Measurements from ENCODE around the gene PPM1N.
"Not testable (repeated sequence)": the region's sequence is repeated elsewhere in the genome, so short reads cannot be mapped to it uniquely, and the experiment has no call there.

The PPM1N gene

GRCh38 chr19:45508861-45509691 is 10.8 kb downstream of the PPM1N start:
- DNase-seq (ENCODE audit: low spot score): peak; percentile 65

- no peak for DNase-seq (ENCODE audit: low spot score)
These were observed 11.4 kb downstream of the PPM1N start for GRCh38 chr19:45509692-45510015.

DNA sequence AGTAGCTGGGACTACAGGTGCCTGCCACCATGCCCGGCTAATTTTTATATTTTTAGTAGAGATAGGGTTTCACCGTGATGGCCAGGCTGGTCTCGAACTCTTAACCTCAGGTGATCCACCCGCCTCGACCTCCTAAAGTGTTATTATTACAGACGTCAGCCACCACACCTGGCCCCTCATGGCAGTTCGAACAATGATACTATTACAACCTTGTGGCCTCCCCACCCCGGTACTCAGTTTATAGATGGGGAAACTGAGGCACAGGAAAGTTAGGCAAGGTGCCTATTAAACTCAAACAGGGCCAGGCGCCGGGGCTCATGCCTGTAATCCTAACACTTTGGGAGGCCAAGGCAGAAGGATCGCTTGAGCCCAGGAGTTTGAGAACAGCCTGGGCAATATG is 12.1 kb downstream of the PPM1N start:
- DNase-seq (ENCODE audit: low spot score): not testable (repeated sequence)

DNA sequence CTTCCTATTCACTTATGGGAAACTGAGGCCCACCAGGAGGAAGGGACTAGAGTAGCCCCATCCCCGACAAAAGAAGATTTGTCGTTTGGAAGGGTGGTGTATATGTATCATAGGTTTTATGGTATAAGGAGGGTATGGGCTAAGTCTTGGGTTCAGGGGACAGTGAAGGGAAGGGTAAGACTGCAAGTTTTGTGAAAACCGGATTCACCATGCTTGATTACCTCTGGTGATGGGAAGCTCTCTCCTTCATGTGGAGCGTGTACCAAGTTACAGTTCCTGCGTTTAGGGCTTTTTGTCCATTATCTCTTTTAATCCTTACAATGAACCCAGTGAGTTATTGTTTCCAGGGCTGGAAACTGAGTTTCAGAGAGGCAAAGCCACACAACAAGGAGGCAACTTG is 12.8 kb downstream of the PPM1N start:
- DNase-seq (ENCODE audit: low spot score): no peak

DNA sequence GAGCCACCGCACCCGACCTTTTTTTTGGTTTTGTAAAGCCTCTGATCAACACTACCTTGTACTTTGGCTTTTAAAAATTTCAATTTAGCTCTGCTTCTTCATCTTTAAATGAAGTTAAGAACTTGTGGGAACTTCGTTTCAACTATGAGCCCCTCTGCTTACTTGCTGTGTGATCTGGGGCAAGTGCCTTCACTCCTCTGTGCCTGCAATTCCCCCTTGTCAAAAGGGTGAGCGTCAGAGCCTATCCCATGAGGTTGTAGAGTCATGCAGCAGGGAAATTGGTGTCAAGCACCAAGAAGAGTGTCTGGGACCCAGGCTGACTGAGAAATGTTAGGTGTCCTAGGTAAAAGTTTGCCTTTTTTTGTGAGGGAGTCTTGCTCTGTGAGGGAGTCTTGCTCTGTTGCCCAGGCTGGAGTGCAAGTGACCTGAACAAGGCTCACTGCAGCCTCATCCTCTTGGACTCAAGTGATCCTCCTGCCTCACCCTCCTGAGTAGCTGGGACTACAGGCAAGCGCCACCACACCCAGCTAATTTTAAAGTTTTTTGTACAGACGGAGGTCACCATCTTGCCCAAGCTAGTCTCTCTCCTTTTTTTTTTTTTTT is 14.7 kb downstream of the PPM1N start:
- DNase-seq (ENCODE audit: low spot score): no peak

DNA sequence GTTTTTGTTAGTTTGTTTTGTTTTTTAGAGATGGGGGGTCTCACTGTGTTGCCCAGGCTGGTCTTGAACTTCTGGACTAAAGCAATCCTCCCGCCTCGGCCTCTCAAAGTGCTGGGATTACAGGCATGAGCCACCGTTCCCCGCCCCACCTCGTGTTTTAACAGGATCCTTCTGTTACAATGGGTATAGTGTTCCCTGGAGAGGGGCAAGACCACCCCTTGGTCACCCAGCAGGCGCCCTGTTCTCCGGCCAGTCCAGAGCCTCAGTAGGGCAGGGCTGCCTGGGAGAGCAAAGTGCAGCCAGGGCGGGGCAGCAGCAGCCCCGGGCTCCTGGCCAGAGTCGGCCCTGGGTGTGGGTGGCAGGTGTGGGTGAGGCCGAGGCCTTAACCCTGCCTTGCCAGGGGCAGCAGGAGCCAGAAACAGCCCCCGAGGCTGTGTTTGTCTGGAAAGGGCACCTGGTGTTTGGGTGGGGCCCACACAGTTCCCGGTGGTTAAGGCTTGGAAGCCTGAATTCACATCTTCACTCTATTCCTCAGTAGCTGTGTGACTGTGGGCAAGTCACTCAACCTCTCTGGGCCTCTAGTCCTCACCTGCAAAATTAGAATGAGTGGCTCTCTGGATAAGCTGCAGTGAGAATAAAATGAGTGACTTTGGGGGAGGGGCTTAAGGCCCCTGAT is 16.3 kb downstream of the PPM1N start:
- no peak for DNase-seq (ENCODE audit: low spot score)

DNA sequence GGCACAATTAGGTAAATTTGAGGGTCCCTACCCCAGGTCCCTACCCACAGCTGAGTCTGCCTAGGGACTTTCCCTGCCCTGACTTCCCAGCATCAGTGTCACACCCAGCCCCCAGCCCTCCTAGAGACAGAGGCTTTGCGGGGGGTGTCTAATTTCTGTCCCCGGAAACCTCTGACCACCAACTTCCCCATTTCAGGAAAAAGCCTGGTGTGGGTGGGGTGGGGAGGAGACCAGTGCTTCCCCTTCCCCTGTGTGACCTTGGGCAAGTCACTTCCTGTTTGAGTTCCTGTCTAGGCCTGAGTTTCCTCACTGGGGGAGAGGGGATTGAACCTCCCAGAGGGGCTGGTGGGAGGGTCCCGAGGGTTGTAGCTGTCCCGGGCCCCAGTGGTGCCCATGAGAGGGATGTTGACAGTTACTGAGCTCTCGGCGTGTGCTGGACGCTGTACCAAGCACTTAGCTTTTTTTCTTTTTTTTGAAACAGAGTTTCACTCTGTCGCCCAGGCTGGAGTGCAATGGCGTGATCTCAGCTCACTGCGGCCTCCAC is 16.9 kb downstream of the PPM1N start:
- DNase-seq (ENCODE audit: low spot score): peak; percentile 74

GRCh38 chr19:45515807-45516401 is 17.7 kb downstream of the PPM1N start:
- DNase-seq (ENCODE audit: low spot score): peak; percentile 10

GRCh38 chr19:45517238-45517637 is 19.0 kb downstream of the PPM1N start:
- no peak for DNase-seq (ENCODE audit: low spot score)

- DNase-seq (ENCODE audit: low spot score): no peak
These were observed 19.6 kb downstream of the PPM1N start for GRCh38 chr19:45517641-45518468.

DNA sequence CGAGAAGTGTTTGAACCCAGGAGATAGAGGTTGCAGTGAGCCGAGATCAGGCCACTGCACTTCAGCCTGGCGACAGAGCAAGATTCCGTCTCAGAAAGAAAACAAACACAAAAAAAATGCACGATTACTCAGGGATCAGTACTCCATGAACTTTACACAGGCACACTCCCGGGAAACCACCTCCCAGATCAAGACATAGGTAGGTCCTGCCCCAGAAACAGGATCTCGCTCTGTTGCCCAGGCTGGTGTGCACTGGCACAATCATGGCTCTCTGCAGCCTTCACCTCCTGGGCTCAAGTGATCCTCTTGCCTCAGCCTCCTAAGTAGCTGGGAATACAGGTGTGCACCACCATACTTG is 20.2 kb downstream of the PPM1N start:
- DNase-seq (ENCODE audit: low spot score): no peak

DNA sequence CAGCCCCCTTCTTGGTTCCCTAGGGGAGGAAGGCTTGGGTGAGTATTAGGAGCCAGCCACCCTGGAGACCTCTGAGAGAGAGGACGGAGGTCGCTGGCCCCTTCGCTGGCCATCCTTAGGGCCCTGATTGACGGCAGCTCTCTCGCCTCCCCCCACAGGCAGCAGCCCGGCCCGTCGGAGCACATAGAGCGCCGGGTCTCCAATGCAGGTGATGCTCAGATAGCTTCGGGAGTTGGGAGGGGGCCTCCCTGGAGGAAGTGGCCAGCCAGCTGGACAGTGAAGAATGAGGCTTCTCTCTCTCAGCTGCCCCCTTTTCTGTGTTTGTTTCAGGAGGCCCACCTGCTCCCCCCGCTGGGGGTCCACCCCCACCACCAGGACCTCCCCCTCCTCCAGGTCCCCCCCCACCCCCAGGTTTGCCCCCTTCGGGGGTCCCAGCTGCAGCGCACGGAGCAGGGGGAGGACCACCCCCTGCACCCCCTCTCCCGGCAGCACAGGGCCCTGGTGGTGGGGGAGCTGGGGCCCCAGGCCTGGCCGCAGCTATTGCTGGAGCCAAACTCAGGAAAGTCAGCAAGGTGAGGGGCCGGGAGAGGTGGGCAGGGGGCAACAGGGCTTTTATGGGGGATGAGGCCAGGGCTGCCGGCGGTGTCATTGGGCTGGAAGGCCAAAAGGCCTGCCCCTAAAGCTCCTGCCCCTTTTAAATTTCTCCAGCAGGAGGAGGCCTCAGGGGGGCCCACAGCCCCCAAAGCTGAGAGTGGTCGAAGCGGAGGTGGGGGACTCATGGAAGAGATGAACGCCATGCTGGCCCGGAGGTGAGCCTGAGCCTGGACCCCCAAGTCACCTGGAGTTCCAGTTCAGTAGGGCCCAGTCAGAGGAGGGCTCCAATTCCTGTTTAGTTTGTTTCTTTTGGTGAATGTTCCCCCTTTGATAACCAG is 24.0 kb downstream of the PPM1N start:
- DNase-seq (ENCODE audit: low spot score): no peak

DNA sequence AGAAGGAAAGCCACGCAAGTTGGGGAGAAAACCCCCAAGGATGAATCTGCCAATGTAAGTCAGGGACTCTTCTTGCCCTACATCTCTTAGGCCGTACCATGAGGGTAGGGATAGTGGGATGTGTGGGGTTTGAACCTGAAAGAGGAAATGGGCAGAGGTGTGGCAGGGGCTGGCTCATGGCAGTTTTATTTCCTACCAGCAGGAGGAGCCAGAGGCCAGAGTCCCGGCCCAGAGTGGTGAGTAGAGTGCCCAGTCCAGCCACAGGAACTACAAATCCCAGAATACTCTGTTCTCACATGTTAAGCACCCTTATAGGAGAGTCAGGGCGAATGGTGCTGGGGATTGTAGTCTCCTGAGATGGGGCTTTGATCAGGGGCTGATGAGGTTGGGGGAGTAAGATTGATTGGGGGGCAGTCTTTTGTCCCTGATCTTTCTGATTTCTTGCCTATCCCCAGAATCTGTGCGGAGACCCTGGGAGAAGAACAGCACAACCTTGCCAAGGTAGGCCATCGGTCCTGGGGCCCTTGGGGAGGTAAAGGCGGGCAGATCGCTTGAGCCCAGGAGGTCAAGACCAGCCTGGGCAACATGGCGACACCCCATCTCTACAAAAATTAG is 25.5 kb downstream of the PPM1N start:
- peak; percentile 88 for DNase-seq (ENCODE audit: low spot score)

DNA sequence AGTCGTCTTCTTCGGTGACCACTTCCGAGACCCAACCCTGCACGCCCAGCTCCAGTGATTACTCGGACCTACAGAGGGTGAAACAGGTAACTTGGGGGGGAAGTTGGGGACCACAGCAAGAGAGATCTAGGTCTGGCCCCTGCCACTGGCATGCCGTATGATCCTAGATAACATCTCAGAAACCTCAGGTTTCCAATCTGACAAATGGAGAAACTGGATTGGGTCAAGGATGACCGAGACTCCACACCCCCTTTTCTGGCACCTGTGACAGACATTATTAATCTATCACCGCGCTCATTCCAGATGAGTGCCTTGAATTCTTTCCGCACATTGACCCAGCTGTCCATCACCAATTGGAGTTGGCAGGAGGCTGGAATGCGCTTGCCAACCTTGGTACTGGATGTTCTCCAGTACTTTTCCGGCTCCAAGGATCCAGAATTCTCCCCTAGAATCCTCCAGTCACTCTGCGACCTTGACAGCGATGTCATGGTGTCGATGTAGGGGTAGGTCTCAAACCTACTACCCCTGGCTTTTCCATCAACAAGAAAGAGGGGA is 26.4 kb downstream of the PPM1N start:
- DNase-seq (ENCODE audit: low spot score): no peak

GRCh38 chr19:45526143-45526542 is 27.9 kb downstream of the PPM1N start:
- no peak for DNase-seq (ENCODE audit: low spot score)

- DNase-seq (ENCODE audit: low spot score): no peak
These were observed 28.7 kb downstream of the PPM1N start for GRCh38 chr19:45526971-45527370.

DNA sequence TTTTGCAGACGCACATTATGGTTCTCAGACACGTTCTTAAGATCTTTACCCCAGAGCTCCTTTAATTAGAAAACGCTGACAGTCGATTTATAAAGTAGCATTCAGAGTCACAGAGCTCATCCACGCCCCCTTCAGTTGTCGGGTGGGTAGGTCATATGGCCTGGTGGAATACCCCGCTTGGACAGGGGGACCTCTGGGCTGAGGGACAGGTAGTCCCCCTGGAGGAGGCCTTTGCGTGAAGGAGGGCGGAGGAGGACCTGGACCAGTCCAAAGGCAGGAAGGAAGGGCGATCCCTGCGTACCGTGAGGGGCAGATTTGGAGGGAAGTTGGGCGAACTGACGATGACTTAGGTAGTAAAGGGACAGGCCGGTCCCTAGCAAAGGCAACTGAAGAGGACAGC is 29.5 kb downstream of the PPM1N start:
- DNase-seq (ENCODE audit: low spot score): no peak

DNA sequence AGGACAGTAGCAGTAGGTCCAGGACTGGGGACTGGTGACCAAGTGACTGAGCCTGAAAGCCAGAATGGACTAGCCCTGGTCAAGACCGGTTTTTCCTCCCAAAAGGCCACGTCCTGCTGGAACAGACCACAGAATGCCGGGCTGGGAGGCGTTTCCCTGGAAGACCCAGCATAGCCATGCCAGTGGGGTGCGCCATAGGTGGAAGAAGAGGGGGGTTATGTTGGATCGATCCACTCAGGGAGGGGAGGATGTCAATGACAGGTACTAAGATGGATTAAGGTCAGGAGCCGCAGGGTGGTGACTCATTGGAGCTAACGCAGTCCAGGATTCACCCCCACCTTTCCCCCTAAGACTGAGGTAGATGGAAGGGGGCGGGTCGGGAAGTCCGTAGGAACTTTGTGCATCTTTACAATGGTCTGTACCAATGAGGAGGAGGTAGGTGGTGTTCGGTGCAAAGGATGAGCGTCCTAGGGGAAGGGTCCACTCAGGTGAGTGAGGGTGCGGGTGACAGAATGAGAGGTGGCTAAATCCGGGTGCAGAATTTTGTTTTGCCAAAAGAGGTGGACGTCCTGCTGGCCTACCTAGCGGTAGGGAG is 30.0 kb downstream of the PPM1N start:
- no peak for DNase-seq (ENCODE audit: low spot score)

DNA sequence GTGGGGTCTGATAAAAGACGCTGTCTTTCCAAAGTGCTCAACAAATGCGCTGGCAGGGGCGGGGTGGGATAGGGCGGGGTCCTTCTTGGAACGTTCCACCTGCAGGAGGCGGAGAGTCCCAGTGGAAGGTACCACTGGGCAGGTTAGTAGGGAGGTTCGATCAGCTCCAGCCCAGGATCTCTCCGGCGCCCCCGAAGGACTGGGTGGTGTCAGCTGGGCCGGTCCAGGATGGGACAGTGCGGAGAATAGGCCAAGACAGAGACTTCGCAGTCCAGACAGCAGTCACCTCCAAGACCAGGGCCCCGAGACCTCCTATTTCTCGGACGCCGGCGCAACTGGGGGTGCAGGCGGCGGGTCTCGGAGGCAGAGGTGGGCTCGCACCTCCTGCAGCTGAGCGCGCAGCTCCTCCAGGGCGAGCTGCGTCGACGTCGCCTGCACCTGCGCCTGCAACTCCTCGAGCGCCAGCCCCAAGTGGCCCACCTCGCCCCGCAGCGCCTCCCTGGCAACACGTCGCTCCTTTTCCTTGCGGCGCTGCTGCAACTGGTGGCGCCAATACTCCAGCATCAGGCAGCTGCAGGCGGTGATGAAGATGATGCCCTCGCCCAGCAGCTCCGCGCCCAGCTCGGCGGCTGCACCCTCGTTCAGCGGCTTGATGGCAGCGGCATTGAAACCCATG is 30.6 kb downstream of the PPM1N start:
- DNase-seq (ENCODE audit: low spot score): no peak

Measured in germinal center (tissue), 1 donor.